AG04450 (cell line): ENCODE results near the gene CPO. TPM values are rescaled to one million over a fixed set of nuclear protein-coding genes. Genes with fewer than 3 reads are reported as not detected.

Source experiments
- CTCF ChIA-PET: fragments of 300-600, 350-600 bp; formaldehyde crosslinking; extraction: SDS; loops from one replicate; lab custom pipeline; 2022; ENCODE audit warnings: antibody characterized with exemption, inconsistent platforms; lab: Charles Lee
- POLR2A ChIA-PET: fragments of 350-600 bp; formaldehyde crosslinking; extraction: SDS; loops from one replicate; lab custom pipeline; 2021; ENCODE audit warnings: antibody characterized with exemption, inconsistent platforms; lab: Yijun Ruan, JAX
- DNase-seq: peaks from one replicate; pipeline ENCODE4 v3.0.0-alpha.2; 2011; ENCODE audit warnings: low read depth, low spot score
- H3K27ac ChIP-seq: one replicate; pipeline ENCODE4 v1.5.1; 2012; ENCODE audit warnings: low read depth, low read length, control low read depth
- H3K27me3 ChIP-seq: one replicate; pipeline ENCODE4 v1.6.0; 2012; ENCODE audit warnings: low read length; ENCODE audit not compliant: control insufficient read depth, insufficient read depth
- H3K4me3 ChIP-seq: 2 replicates; pipeline ENCODE4 v1.5.1; 2011; ENCODE audit warnings: mild to moderate bottlenecking, low read depth, low read length, control low read depth
- H3K9me3 ChIP-seq: 2 replicates; pipeline ENCODE4 v1.5.1; 2012; ENCODE audit warnings: low read length; ENCODE audit not compliant: control insufficient read depth, insufficient read depth
- polyA plus RNA-seq: library from polyadenylated mRNA; depleted of rRNA; stranded (reverse); fragments of >200 nt; gene quantifications from 2 replicates; pipeline ENCODE4 v1.2.3, GENCODE V29; 2011
- TF ChIP-seq, protein P1 (sequence below): IDR thresholded peaks from 2 replicates; pipeline ENCODE4 v1.5.1; 2011; ENCODE audit warnings: low read depth, low read length, control low read depth, inconsistent platforms

CPO gene
- polyA plus RNA-seq, 1 experiment, result not detected

DNA sequence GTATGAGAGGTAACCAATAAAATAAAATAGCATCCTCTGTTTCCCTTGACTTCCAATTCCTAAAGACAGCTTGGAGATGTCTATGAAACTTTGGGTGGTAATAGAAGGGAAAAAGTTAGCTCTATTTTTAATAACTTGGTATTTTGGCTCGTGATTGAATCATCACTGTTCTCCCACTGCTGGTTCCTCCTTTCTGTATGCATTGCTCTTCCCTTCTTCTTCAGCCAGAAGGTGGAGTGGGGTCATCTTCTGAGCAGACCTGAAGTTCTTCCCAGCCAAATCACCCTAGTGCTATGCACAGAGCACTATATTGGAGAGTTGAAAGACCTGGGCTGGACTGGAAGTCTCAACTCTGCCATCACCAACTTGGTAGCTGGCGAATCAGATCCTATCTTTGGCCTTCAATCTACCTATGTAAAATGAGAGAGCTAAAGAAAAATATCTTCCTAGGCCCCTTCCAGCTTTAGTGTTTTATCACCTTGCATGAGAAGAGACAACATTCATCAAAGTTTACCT, 54.1 kb downstream of the CPO start:
- POLR2A ChIA-PET, result no interaction called here
- DNase-seq, result no peak
- CTCF ChIA-PET, result interaction anchor here (1.5 to 2.1 kb wide), 2 partner anchors 10 to 480 kb away, joined by 4 read pairs; no protein-coding TSS in a partner anchor

DNA sequence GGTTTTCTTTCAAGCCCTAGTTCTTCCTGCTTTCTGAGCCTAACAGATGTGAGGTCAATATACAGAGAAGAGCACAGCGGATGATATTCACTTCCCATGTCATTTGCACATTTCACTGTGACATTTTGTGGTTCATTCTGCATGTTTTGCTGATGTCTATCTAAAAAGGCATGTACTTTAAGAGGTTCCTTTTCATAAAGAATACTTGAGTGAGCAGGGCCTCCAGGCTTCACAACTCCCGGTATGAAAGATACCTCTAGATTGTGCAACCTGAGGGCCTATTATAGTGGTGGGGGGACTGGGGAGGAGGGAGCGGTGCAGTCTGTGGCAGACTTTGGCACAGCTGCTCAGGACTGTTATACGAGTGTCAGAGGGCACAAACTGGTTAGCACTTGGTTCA, 54.6 kb downstream of the CPO start:
- Histone ChIP-seq H3K9me3 (no peaks in the 10 kb centered on the region), H3K27me3 (no peaks in the 10 kb centered on the region), H3K4me3 (no peak overlapping the region), H3K27ac (no peak overlapping the region)
- no peak for DNase-seq
- ChIA-PET POLR2A (no interaction called here), CTCF (interaction anchor here (1.5 to 2.1 kb wide), 2 partner anchors 11 to 479 kb away, joined by 4 read pairs; no protein-coding TSS in a partner anchor)
- TF ChIP-seq, protein P1, sequence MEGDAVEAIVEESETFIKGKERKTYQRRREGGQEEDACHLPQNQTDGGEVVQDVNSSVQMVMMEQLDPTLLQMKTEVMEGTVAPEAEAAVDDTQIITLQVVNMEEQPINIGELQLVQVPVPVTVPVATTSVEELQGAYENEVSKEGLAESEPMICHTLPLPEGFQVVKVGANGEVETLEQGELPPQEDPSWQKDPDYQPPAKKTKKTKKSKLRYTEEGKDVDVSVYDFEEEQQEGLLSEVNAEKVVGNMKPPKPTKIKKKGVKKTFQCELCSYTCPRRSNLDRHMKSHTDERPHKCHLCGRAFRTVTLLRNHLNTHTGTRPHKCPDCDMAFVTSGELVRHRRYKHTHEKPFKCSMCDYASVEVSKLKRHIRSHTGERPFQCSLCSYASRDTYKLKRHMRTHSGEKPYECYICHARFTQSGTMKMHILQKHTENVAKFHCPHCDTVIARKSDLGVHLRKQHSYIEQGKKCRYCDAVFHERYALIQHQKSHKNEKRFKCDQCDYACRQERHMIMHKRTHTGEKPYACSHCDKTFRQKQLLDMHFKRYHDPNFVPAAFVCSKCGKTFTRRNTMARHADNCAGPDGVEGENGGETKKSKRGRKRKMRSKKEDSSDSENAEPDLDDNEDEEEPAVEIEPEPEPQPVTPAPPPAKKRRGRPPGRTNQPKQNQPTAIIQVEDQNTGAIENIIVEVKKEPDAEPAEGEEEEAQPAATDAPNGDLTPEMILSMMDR, result no peak

More for the DNA sequence above, 54.1 kb downstream of the CPO start:
- H3K9me3 ChIP-seq, result no peaks in the 10 kb centered on the region
- TF ChIP-seq, protein P1, result 0 out of 2 replicates have a peak, but pooled peaks have one; percentile 1
- H3K27me3 ChIP-seq, result no peaks in the 10 kb centered on the region
- H3K27ac ChIP-seq, result no peak overlapping the region
- no peak overlapping the region for H3K4me3 ChIP-seq

DNA sequence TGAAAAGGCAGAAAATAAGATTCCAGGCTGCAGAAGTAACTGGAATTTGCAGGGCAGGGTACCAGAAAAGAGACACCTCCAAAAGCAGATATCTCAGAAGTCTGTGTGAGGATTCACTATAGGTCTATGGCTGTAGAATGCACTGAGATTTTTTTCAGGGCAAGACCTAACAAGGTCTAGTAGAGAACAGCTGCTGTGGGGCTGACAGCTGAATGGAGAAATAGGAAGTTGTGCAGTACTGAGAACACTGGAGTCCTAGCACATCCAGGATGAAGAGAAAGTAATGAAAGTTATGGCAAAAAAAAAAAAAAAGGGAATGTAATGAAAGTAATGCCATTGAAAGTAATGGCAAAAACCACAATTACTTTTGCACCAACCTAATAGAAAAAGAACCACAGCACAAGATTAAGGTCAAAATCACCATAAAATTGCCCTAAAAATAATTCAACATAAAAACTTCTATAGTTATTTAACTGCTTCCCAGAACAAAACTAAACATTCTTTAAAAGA, 57.3 kb downstream of the CPO start:
- H3K27ac ChIP-seq, result no peak overlapping the region
- CTCF ChIA-PET, result no interaction called here
- no peak overlapping the region for H3K4me3 ChIP-seq
- TF ChIP-seq, protein P1, result no peak
- POLR2A ChIA-PET, result interaction anchor here (0.6 kb wide), 1 partner anchor 534 kb away, joined by 5 read pairs; no protein-coding TSS in a partner anchor
- H3K27me3 ChIP-seq, result no peaks in the 10 kb centered on the region
- no peak for DNase-seq
- peaks cover 3% of the 10 kb centered on the region; the same call in 1 of the 2 replicates for H3K9me3 ChIP-seq

DNA sequence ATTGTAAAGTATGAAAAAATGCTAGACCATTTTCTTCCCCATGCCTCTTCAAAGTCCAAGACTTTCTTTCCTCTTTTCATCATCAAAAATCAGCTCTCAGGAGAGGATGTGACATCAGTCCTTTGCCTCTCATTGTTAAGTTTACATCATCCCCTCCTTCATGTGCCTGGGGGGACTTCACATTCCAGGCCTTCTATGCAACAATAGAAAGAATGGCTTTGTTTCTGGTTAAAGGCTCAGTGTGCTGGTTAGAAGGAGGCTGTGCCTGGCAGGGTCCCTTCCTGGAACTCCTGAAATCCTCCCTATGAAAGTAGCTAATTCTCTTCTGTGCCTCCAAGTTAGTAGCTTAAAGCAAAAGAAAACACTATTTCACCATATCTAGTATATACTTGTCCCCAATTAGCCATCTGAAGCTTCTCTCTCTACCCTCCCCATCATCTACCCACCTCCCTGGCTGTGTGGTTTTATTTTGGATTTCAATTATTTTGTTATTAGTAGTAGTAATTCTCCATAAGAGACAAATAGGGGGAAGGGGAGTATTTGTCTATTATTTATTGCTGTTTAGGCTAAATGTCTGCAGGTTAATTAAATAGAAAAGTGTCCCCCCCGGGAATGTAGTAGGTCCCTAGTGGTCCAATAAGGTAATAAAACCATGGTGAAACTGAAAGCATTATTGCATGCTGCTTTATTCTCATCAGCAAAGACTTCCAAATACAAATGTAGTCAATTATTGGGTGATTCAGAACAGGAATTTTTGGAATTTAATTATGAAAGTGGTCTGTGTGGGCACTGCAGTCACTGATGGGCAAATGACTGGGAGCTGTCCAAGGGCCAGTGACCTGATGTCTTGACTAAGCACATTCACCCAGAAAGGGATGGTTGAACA, 69.0 kb downstream of the CPO start:
- TF ChIP-seq, protein P1, result peak; percentile 36
- Histone ChIP-seq H3K9me3 (no peaks in the 10 kb centered on the region), H3K4me3 (no peak overlapping the region), H3K27me3 (no peaks in the 10 kb centered on the region), H3K27ac (no peak overlapping the region)
- ChIA-PET POLR2A (no interaction called here), CTCF (interaction anchor here (0.6 kb wide), 1 partner anchor 17 kb away, joined by 3 read pairs; no protein-coding TSS in a partner anchor)
- no peak for DNase-seq
